Mucosa of descending colon (tissue), 3 donors: Measurements from ENCODE around the gene NTRK1. TPM values are rescaled to one million over a fixed set of nuclear protein-coding genes. Genes with fewer than 3 reads are reported as not detected.

Experiments used
- ATAC-seq: fragments of 200-7000 bp; cut with Tn5 transposase; one replicate; pipeline ENCODE4 v1.9.1; 2020; ENCODE audit warnings: mild to moderate bottlenecking, moderate library complexity
- DNase-seq, 3 donors: peaks; one replicate each; pipeline ENCODE4 v3.0.0-alpha.2; 2020
- H3K36me3 ChIP-seq: fragments of 200-600 bp; one replicate; pipeline ENCODE4 v1.8.0; 2021; ENCODE audit warnings: low read depth, mild to moderate bottlenecking
- H3K4me1 ChIP-seq: fragments of 200-600 bp; one replicate; pipeline ENCODE4 v1.8.0; 2021; ENCODE audit warnings: low read depth, mild to moderate bottlenecking
- H3K4me3 ChIP-seq: fragments of 200-600 bp; one replicate; pipeline ENCODE4 v1.8.0; 2021; ENCODE audit warnings: mild to moderate bottlenecking
- H3K9me3 ChIP-seq: fragments of 200-600 bp; one replicate; pipeline ENCODE4 v1.8.0; 2021; ENCODE audit warnings: mild to moderate bottlenecking
- intact Hi-C, 2 donors: fragments of 100-400 bp; cut with DNase I in 1 of 2; cut with micrococcal nuclease in 1 of 2; formaldehyde crosslinking; loops; one replicate each; pipeline versions ENCODE4 v1.11.0 to v1.11.1; 2022; cut with DNase I, micrococcal nuclease
- total RNA-seq, 3 donors: library from RNA; stranded (reverse); fragmentation: NEBNext Ultra II Directional in 2 of 3; extraction: Animal tissue kit (Norgen Biotek cat#: 25700) in 2 of 3; gene quantifications; one replicate each; pipeline versions ENCODE4 v1.2.1 to v1.2.4, GENCODE V29; 2021 to 2023
- TF ChIP-seq, protein P1 (sequence below): fragments of 200-600 bp; IDR thresholded peaks from one replicate; pipeline ENCODE4 v1.8.0; 2022; ENCODE audit warnings: antibody characterized with exemption, mild to moderate bottlenecking
- donor health status: DM: no; HTN: no; CAD: no; lungs with moderate emphysema.
- donor health status: DM: no; HTN: no; CAD: no.
- donor health status: DM: no; HTN: yes; CAD: no.

The NTRK1 gene
- total RNA-seq, 3 donors from 2014 or later: 0.67 to 1.3 (median 0.79) TPM

DNA sequence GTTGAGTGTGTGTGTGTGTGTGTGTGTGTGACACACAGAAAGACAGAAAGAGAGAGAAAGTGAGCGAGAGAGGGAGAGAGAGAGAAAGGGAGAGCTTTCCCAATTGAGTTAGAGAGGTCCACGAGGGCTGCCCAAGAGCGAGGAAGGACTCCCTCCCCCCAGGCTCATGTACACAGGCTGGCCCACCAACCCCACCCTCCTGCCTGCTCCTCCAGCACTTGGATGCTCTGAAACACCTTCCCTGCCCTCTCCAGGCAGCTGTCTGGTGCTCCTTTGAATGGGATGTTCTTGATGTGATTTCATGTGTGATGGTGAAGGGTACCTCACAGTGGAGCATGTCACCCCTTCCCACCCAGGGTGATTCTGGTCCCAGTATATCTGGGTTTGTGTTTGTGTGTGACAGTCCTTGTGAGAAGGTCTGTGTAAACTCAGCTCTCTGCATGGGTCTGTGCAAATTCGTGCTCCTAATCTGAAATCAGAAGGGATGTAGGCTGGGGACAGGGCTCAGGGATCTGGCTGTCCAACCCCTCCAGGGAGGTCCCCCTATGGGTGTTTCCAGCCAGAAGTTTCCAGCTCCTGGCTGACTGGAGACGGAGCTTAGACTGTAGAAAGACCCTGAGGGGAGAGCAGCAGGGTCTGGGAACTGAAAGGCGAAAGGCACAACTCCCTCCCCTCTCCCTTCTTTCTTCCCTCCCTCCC lies 26.1 kb downstream of the NTRK1 start:
- Histone ChIP-seq H3K36me3 (no peaks in the 10 kb centered on the region), H3K4me1 (no peaks in the 10 kb centered on the region), H3K4me3 (no peak overlapping the region), H3K9me3 (no peaks in the 10 kb centered on the region)
- TF ChIP-seq, protein P1, sequence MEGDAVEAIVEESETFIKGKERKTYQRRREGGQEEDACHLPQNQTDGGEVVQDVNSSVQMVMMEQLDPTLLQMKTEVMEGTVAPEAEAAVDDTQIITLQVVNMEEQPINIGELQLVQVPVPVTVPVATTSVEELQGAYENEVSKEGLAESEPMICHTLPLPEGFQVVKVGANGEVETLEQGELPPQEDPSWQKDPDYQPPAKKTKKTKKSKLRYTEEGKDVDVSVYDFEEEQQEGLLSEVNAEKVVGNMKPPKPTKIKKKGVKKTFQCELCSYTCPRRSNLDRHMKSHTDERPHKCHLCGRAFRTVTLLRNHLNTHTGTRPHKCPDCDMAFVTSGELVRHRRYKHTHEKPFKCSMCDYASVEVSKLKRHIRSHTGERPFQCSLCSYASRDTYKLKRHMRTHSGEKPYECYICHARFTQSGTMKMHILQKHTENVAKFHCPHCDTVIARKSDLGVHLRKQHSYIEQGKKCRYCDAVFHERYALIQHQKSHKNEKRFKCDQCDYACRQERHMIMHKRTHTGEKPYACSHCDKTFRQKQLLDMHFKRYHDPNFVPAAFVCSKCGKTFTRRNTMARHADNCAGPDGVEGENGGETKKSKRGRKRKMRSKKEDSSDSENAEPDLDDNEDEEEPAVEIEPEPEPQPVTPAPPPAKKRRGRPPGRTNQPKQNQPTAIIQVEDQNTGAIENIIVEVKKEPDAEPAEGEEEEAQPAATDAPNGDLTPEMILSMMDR: no peak
- intact Hi-C loops: no loop called here
- no peak for DNase-seq
- no peak for ATAC-seq

DNA sequence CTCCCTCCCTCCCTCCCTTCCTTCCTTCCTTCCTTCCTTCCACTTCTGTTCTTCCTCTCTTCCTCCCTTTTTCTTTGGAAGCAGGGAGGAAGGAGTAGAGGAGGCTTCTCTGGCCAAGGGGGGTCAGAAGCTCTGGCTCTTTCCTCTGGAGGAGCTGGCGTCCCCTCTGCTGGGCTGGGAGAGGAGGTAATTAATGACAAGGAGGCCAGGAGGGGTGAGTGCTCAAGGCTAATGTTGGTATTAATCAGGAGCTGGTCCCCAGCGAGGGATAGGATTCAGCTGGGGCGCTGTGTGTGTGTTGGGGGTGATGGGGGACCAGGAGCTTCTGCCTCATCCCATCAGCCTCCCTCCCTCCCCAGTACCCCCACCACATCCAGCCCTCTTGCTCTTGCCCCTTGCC lies 26.7 kb downstream of the NTRK1 start:
- Histone ChIP-seq H3K9me3 (no peaks in the 10 kb centered on the region), H3K4me1 (peaks cover 3% of the 10 kb centered on the region), H3K36me3 (no peaks in the 10 kb centered on the region), H3K4me3 (no peak overlapping the region)
- no peak for DNase-seq
- intact Hi-C loops: no loop called here
- no peak for ATAC-seq
- TF ChIP-seq, protein P1: no peak

DNA sequence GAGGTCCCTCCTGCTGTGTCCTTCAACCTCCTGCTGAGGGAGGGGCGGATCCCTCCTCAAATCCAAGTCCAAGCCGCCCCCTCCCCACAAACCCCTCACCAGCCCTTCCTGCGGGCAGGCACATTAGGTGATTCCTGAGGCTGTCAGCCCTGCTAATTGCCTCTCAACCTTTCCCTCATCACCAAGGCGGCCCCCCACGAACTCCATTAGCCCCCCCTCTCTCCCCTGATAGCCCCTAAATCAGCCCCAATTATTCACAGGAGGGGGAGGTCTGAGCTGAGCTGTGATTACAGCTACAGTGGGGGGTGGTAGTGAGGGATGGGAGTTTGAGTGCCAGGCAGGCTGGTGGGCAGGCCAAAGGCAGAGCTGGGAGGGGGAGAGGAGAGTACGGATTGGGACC lies 27.1 kb downstream of the NTRK1 start:
- TF ChIP-seq, protein P1: no peak
- DNase-seq (no peak), ATAC-seq (no peak)
- H3K36me3 ChIP-seq: no peaks in the 10 kb centered on the region
- H3K9me3 ChIP-seq: no peaks in the 10 kb centered on the region
- no peak overlapping the region for H3K4me3 ChIP-seq
- intact Hi-C loops: no loop called here
- H3K4me1 ChIP-seq: peaks cover 3% of the 10 kb centered on the region

DNA sequence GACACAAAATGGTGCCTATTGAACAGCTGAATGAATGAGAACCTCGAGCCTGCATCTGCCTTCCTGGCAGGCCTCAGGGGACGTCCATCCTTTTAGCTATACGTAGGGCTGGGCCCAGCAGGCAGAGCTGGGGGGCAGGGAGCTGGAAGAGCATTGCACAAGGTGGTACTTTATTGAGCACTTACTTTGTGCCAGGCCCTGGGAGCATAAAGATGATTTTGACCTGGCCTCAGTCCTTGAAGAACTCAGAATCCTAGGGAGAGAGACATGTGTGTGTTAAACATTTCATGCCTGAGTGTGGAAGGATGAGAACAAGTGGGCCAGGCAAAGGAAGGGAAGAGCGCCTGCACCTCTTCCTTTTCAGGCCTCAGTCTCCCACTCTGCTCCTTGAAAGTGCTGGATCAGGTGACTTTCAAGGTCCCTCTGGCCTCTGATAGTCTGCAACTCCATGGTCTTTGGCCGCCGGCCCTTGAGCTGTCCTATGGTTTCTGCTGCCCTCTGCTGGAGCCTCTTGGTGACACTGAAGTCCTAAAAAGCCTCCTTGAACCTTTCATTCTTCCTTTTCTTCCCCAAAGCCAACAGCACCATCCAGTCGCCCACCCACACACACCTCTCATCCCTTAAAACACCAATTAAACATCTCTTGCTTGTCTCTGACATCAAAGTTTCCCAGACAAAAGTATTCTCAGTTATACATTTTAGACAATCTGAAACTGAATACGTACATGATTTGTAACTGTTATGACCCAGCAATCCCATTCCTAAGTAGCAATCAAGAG lies 29.3 kb downstream of the NTRK1 start:
- peak; percentile 62 for ATAC-seq
- TF ChIP-seq, protein P1: peak; percentile 68
- Histone ChIP-seq H3K4me1 (peaks cover 3% of the 10 kb centered on the region), H3K4me3 (no peak overlapping the region), H3K36me3 (no peaks in the 10 kb centered on the region), H3K9me3 (no peaks in the 10 kb centered on the region)
- DNase-seq: peak in 2 of 3 donors; percentile 79 to 93
- intact Hi-C loops: no loop called here

DNA sequence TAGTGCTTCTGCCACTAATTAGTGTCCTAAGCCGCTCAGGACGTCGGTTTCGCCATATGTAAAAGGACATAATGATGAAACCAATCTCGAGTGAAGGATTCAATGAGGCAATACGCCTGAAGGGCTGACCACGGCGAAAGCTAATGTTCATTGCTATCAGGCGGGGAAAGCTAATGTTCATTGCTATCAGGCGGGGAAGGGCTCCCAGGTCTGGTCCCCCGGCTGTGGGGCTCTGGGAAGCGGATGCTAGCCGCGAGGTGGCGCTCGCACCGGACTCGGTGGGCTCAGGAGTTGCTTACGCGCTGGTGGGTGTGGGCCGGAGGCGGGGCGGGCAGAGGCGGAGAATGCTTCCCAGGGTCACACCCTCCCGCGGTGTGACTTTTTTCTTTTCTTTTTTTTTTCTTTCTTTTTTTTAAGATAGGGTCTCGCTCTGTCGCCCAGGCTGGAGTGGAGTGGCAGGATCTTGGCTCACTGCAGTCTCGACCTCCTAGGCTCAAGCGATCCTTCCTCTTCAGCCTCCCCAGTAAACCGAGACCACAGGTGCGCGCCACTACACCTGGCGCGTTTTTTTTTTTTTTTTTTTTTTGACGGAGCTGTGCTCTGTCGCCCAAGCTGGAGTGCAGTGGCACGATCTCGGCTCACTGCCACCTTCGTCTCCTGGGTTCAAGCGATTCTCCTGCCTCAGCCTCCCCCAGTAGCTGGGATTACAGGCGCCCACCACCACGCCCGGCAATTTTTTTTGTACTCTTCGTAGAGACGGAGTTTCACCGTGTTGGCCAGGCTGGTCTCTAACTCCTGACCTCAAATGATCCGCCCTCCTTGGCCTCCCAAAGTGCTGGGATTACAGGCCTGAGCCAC lies 31.8 kb downstream of the NTRK1 start:
- intact Hi-C loops: no loop called here
- Histone ChIP-seq H3K4me1 (peaks cover 3% of the 10 kb centered on the region), H3K9me3 (no peaks in the 10 kb centered on the region), H3K36me3 (no peaks in the 10 kb centered on the region), H3K4me3 (no peak overlapping the region)
- DNase-seq (peak; percentile 90 to 96 (median 94)), ATAC-seq (peak; percentile 95)
- TF ChIP-seq, protein P1: peak; percentile 79
